CD4-positive, alpha-beta T cell (primary cell): Measurements from ENCODE around the gene GMNN. TPM values are rescaled to one million over a fixed set of nuclear protein-coding genes. Genes with fewer than 3 reads are reported as not detected.

Experiments used
- ATAC-seq: fragments of 200-7000 bp; cut with Tn5 transposase; one replicate; pipeline ENCODE4 v1.10.0; 2022; ENCODE audit warnings: mild to moderate bottlenecking; ENCODE audit not compliant: poor library complexity
- CTCF ChIA-PET: fragments of 350-600 bp; sonication (Branson Sonifier 250); formaldehyde crosslinking; loops from one replicate; lab custom pipeline; 2021; ENCODE audit warnings: antibody characterized with exemption, inconsistent platforms; lab: Charles Lee
- POLR2A ChIA-PET: fragments of 350-600 bp; sonication (Branson Sonifier 250); formaldehyde crosslinking; loops from one replicate; lab custom pipeline; 2021; ENCODE audit warnings: antibody characterized with exemption, inconsistent platforms; lab: Charles Lee
- DNase-seq, 14 experiments: peaks; one replicate each; pipeline ENCODE4 v3.0.0-alpha.2; 2013 to 2020; ENCODE audit warnings: mixed read lengths in 2 of 14
- H3K27ac ChIP-seq, 2 donors: one replicate each; pipeline versions ENCODE4 v1.5.1 to v1.7.0; 2013; ENCODE audit warnings: low read length in 2 of 2, low read depth in 1 of 2, mild to moderate bottlenecking in 1 of 2
- H3K27me3 ChIP-seq, 2 experiments: 1 replicate in 1 of 2; 2 replicates in 1 of 2; pipeline versions ENCODE4 v1.6.1 to v1.7.0; 2013; ENCODE audit warnings: low read length in 2 of 2, control low read depth in 1 of 2, mild to moderate bottlenecking in 1 of 2, moderate library complexity in 1 of 2; ENCODE audit not compliant: insufficient read depth in 2 of 2, control insufficient read depth in 1 of 2
- H3K36me3 ChIP-seq: one replicate; pipeline ENCODE4 v1.6.1; 2013; ENCODE audit warnings: low read length, control low read depth; ENCODE audit not compliant: insufficient read depth
- H3K4me1 ChIP-seq: one replicate; pipeline ENCODE4 v1.6.1; 2013; ENCODE audit warnings: low read length, control low read depth; ENCODE audit not compliant: insufficient read depth
- H3K4me3 ChIP-seq: one replicate; pipeline ENCODE4 v1.5.1; 2013; ENCODE audit warnings: mild to moderate bottlenecking, low read length, moderate library complexity
- H3K9me3 ChIP-seq, 2 experiments: 1 replicate in 1 of 2; 2 replicates in 1 of 2; pipeline versions ENCODE4 v1.6.1 to v1.7.0; 2013; ENCODE audit warnings: low read length in 2 of 2, mild to moderate bottlenecking in 2 of 2, control low read depth in 1 of 2, moderate library complexity in 1 of 2; ENCODE audit not compliant: control insufficient read depth in 1 of 2, insufficient read depth in 1 of 2
- H3K27ac Mint-ChIP-seq: one replicate; pipeline ENCODE4 v1.8.0; 2020; ENCODE audit warnings: mixed read lengths
- H3K27me3 Mint-ChIP-seq: one replicate; pipeline ENCODE4 v1.8.0; 2021; ENCODE audit warnings: mixed read lengths
- H3K36me3 Mint-ChIP-seq: one replicate; pipeline ENCODE4 v1.8.0; 2021; ENCODE audit warnings: low read depth, mixed read lengths
- H3K4me1 Mint-ChIP-seq: one replicate; pipeline ENCODE4 v1.8.0; 2021; ENCODE audit warnings: low read depth, mixed read lengths
- H3K4me3 Mint-ChIP-seq: one replicate; pipeline ENCODE4 v1.8.0; 2020; ENCODE audit warnings: mild to moderate bottlenecking, mixed read lengths
- H3K9me3 Mint-ChIP-seq: one replicate; pipeline ENCODE4 v1.8.0; 2020; ENCODE audit warnings: mixed read lengths
- intact Hi-C, 2 experiments: fragments of 100-400 bp; cut with DNase I in 1 of 2; cut with micrococcal nuclease in 1 of 2; formaldehyde crosslinking; loops; one replicate each; pipeline versions ENCODE4 v1.15.1 to v1.9.0; 2023 to 2025; cut with DNase I, micrococcal nuclease
- total RNA-seq, 174 experiments: library from RNA in 2 of 174; stranded (reverse) in 2 of 174; gene quantifications; one replicate each; pipeline ENCODE4 v1.2.3 and lab custom pipeline; 2021 to 2026
- TF ChIP-seq, protein P1 (sequence below): fragments of 200-600 bp; IDR thresholded peaks from one replicate; pipeline ENCODE4 v1.8.0; 2022; ENCODE audit warnings: antibody characterized with exemption, mild to moderate bottlenecking

Gene GMNN
- total RNA-seq, 2 experiments from 2014 or later: 10.1 to 10.5 TPM

GRCh38 chr6:24802271-24803059 lies 27.7 kb downstream of the GMNN start:
- DNase-seq (no peak), ATAC-seq (no peak)
- intact Hi-C loops: no loop called here
- Mint-ChIP-seq H3K9me3 (no peaks in the 10 kb centered on the region), H3K27ac (peak overlapping the region; percentile 7), H3K4me3 (no peak overlapping the region), H3K4me1 (peaks cover 11% of the 10 kb centered on the region), H3K27me3 (no peaks in the 10 kb centered on the region), H3K36me3 (peaks cover 68% of the 10 kb centered on the region)
- no peak overlapping the region for H3K4me3 ChIP-seq
- no peaks in the 10 kb centered on the region for H3K4me1 ChIP-seq
- peaks cover 61% of the 10 kb centered on the region for H3K36me3 ChIP-seq
- no peaks in the 10 kb centered on the region for H3K9me3 ChIP-seq
- TF ChIP-seq, protein P1, sequence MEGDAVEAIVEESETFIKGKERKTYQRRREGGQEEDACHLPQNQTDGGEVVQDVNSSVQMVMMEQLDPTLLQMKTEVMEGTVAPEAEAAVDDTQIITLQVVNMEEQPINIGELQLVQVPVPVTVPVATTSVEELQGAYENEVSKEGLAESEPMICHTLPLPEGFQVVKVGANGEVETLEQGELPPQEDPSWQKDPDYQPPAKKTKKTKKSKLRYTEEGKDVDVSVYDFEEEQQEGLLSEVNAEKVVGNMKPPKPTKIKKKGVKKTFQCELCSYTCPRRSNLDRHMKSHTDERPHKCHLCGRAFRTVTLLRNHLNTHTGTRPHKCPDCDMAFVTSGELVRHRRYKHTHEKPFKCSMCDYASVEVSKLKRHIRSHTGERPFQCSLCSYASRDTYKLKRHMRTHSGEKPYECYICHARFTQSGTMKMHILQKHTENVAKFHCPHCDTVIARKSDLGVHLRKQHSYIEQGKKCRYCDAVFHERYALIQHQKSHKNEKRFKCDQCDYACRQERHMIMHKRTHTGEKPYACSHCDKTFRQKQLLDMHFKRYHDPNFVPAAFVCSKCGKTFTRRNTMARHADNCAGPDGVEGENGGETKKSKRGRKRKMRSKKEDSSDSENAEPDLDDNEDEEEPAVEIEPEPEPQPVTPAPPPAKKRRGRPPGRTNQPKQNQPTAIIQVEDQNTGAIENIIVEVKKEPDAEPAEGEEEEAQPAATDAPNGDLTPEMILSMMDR: no peak
- ChIA-PET POLR2A (no interaction called here), CTCF (no interaction called here)
- no peaks in the 10 kb centered on the region for H3K27me3 ChIP-seq
- no peak overlapping the region for H3K27ac ChIP-seq

GRCh38 chr6:24807584-24807983 lies 32.8 kb downstream of the GMNN start:
- ATAC-seq: no peak
- CTCF ChIA-PET: no interaction called here
- no peaks in the 10 kb centered on the region for H3K27me3 ChIP-seq
- H3K27ac ChIP-seq: no peak overlapping the region
- intact Hi-C loops: no loop called here
- Mint-ChIP-seq H3K4me3 (no peak overlapping the region), H3K27ac (peak overlapping the region; percentile 35), H3K9me3 (no peaks in the 10 kb centered on the region), H3K4me1 (no peaks in the 10 kb centered on the region), H3K27me3 (no peaks in the 10 kb centered on the region), H3K36me3 (peaks cover 86% of the 10 kb centered on the region)
- no peak for DNase-seq
- H3K4me1 ChIP-seq: no peaks in the 10 kb centered on the region
- POLR2A ChIA-PET: interaction anchor here (0.8 to 1.3 kb wide), 2 partner anchors 27 to 219 kb away, joined by 3 read pairs; no protein-coding TSS in a partner anchor
- no peak overlapping the region for H3K4me3 ChIP-seq
- H3K9me3 ChIP-seq: no peaks in the 10 kb centered on the region
- H3K36me3 ChIP-seq: peaks cover 84% of the 10 kb centered on the region
- TF ChIP-seq, protein P1: no peak

DNA sequence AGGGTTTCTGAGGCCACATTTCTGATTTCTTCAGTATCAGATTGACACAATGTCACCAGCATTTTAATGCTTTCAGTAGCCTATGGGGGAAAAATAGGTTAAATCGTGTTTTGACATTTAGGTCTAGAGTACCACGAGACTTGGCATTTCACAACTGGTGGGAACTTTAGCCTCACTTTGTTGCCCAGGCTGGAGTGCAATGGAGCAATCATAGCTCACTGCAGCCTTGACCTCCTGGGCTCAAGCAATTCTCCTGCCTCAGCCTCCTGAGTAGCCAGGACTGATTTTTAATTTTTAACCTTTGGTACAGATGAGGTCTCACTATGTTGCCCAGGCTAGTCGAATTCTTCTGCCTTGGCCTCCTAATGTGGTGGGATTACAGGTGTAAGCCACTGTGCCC lies 35.0 kb downstream of the GMNN start:
- Histone ChIP-seq H3K27ac (no peak overlapping the region), H3K9me3 (no peaks in the 10 kb centered on the region), H3K27me3 (no peaks in the 10 kb centered on the region), H3K36me3 (peaks cover 64% of the 10 kb centered on the region), H3K4me3 (no peak overlapping the region), H3K4me1 (no peaks in the 10 kb centered on the region)
- ChIA-PET POLR2A (no interaction called here), CTCF (interaction anchor here (1.5 kb wide), 1 partner anchor 10 kb away, joined by 3 read pairs; no protein-coding TSS in a partner anchor)
- H3K36me3 Mint-ChIP-seq: peaks cover 66% of the 10 kb centered on the region
- H3K9me3 Mint-ChIP-seq: no peaks in the 10 kb centered on the region
- H3K27me3 Mint-ChIP-seq: no peaks in the 10 kb centered on the region
- H3K4me3 Mint-ChIP-seq: no peak overlapping the region
- DNase-seq (no peak), ATAC-seq (no peak)
- intact Hi-C loops: no loop called here
- TF ChIP-seq, protein P1: no peak
- peak overlapping the region; percentile 66 for H3K27ac Mint-ChIP-seq
- no peaks in the 10 kb centered on the region for H3K4me1 Mint-ChIP-seq
